ENCODE results near the gene SLC17A2.
A peak's percentile ranks its signal among the peaks of the same experiment; 100 is the strongest.
"Not testable (repeated sequence)": the region's sequence is repeated elsewhere in the genome, so short reads cannot be mapped to it uniquely, and the experiment has no call there.

The SLC17A2 gene

DNA sequence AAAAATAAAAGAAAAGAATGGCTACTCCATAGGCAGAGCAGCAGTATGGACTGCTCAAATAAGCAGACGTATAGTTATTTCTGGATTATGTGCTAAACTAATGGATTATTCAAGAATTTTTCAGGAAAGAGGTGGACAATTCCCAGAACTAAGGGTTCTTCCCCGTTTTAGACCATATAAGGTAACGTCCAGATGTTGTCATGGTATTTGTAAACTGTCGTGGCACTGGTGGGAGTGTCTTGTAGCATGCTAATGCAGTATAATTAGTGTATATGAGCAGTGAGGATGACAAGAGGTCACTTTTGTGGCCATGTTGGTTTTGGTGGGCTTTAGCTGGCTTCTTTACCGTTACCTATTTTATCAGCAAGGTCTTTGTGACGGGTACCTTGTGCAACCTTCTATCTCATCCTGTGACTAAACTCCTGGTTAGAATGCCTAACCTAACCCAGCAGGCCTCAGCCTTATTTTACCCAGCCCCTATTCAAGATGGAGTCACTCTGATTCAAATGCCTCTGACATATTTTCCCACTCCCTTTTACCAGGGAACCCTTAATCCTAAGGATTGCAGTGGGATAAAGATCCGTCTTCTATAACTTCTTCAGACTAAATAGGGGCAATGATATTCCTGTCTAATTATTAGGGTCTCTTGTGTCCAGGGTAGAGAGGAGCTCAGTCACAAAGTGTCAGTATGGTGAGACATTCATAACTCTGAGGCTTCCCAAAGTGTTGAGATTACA, 21.0 kb upstream of the SLC17A2 start:
- no peak for DNase-seq

- no peak for DNase-seq
Measured at GRCh38 chr6:25950297-25950696, 19.8 kb upstream of the SLC17A2 start.

DNA sequence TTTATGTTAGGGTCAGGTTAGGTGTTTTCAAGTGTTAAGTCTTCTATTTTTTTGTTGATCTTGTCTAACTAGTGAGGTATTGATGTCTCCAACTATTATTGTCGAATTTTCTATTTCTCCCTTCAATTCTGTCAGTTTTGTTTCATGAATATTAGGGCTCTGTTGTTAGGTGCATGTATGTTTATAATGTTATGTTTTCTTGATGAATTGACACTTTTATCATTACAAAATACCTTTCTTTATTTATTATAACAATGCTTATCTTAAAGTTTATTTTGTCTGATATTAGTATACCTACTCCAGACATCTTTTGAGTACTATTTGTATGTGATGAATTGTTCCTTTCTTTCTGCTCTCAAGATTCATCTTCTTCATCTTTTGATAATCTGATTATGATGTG, 19.2 kb upstream of the SLC17A2 start:
- no peak for DNase-seq

GRCh38 chr6:25947492-25947891, 17.0 kb upstream of the SLC17A2 start:
- not testable (repeated sequence) for DNase-seq

DNA sequence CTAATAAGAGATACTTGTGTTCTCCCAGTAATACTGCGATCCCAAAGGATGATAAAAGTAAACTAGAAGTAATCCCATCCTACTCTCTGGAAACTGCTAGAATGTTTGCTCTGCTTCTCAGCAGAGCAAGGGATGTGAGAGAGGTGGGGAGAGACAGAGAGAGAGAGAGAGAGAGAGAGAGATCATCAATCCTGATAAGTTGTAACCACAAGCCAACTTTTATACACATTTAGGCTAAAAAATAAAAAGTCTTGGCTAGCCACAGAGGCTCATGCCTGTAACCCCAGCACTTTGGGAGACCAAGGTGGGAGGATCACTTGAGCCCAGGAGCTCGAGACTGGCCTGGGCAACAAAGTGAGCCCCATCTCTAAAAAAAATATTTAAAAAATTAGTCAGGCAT, 16.1 kb upstream of the SLC17A2 start:
- DNase-seq = no peak

DNA sequence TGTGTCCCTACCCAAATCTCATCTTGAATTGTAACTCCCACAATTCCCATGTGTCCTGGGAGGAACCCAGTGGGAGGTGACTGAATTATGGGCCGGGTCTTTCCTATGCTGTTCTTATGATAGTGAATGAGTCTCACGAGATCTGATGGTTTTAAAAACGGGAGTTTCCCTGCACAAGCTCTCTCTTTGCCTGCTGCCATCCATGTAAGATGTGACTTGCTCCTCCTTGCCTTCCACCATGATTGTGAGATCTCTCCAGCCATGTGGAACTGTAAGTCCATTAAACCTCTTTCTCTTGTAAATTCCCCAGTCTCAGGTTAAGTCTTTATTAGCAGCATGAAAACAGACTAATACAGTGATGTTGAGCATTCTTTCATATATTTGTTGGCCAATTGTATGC, 15.2 kb upstream of the SLC17A2 start:
- DNase-seq = not testable (repeated sequence)

- no peak for DNase-seq
Measured at GRCh38 chr6:25944688-25945574, 14.4 kb upstream of the SLC17A2 start.

DNA sequence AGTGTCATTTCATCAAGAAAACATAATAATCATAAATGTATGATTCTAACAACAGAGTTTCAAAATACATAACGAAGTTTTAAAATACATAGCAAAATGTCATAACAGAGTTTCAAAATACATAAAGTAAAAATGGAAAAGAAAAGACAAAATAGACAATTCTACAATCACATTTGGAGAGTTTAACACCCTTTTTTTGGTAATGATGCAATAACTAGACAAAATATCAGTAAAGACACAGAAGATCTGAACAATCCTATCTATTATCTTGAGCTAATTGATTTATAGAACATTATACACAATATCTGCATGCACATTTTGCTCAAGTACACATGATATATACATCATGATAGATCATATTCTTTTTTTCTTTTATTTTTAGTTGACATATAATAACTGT, 13.4 kb upstream of the SLC17A2 start:
- no peak for DNase-seq

DNA sequence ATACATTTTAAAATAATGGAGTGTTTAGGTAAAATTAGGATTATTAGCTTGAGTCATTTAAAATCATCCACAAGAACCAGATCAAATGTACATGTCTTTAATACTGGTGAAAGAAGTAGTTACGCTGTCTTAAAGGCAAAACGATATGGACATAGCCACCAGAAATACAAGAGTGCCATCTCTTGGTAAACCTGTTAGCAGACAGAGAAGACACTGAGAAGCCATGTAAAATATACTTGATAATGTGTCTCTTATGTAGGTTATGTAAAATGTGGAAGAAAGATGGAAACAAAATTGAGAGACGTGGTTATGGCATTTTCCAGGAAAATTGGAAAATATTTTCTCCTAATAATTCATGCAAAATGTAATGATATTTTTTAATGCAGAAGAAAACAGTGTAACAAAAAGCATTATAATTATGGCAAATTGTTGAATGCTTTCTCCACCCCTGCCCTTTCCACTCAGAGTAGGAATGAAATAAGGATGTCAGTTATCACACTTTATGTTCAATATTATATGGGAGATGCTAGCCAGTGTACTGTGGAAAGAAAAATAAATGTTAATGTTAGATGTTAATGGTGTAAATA, 12.2 kb upstream of the SLC17A2 start:
- peak; percentile 29 for DNase-seq

- no peak for DNase-seq
Measured at GRCh38 chr6:25939593-25939992, 9.1 kb upstream of the SLC17A2 start.

- DNase-seq = no peak
Measured at GRCh38 chr6:25935953-25936352, 5.5 kb upstream of the SLC17A2 start.

DNA sequence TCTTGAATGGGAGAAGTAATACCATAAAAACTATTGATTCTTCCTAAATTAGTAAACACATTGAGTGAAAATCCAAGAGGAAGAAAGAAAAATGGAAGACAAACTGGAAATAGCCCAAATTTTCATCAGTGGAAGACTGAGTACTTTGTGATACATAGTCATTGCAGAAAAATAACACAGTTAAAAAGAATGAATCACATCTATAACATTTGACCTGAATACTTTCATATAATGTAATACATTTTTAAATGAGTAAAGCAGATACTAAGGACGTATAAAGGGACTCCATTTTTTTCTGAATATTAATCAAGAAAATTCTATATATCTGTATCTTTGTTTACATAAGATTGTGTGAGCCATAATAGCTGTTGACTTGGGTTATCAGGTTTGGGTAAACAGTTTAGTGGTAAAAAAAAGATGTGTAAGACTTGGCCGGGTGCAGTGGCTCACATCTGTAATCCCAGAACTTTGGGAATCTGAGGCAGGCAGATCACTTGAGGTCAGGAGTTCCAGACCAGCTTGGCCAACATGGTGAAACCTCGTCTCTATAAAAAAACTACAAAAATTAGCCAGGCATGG, 4.3 kb upstream of the SLC17A2 start:
- DNase-seq = no peak

- no peak for DNase-seq
Measured at GRCh38 chr6:25934156-25934555, 3.7 kb upstream of the SLC17A2 start.

- no peak for DNase-seq
Measured at GRCh38 chr6:25931411-25931709, 869 bp upstream of the SLC17A2 start.

DNA sequence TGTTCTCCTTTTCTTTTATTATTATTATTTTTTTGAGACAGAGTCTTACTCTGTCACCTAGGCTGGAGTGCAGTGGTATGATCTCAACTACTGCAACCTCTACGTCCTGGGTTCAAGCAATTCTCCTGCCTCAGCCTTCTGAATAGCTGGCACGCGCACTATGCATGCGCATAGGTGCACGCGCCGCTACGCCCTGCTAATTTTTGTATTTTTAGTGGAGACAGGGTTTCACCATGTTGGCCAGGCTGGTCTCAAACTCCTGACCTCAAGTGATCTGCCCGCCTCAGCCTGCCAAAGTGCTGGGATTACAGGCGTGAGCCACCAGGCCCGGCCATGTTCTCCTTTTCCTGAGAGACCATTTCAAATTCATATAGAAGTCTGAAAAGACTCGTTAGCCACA, 706 bp downstream of the SLC17A2 start:
- DNase-seq = not testable (repeated sequence)

- DNase-seq = no peak
Measured at GRCh38 chr6:25928562-25929324, 1.7 kb downstream of the SLC17A2 start.

GRCh38 chr6:25927756-25928216, 2.7 kb downstream of the SLC17A2 start:
- DNase-seq = no peak

GRCh38 chr6:25927178-25927577, 3.3 kb downstream of the SLC17A2 start:
- no peak for DNase-seq

GRCh38 chr6:25925876-25926275, 4.6 kb downstream of the SLC17A2 start:
- DNase-seq = no peak

GRCh38 chr6:25922301-25922700, 8.2 kb downstream of the SLC17A2 start:
- DNase-seq = no peak

DNA sequence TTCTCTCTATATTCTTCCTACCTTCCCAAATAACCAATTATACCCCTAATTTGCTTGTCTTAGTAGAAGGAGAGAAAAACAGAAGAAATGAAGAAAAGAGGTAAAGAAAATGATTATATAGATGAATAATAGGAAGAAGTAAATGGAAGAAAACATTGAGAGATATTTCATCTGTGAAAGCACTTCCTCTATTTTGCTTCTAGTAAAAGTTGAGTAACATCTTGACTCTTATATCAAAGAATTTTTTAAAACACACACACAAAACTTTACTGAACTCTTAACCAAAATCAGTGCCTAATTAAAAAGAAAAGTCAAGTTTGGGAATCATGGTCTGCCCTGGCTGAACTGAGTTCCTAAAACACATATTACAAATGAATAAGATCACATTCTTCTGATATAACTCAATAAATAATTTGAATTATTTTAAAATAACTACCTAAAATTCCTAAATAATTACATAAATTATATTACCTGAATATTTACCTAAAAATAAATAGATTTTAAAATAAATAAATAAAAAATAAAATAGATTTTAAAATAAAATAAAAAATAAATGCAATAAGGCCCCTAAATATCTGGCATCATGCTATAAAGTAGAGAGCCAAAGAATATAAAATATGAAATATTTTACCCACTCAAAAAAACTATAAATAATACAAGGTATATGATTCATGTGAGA, 8.8 kb downstream of the SLC17A2 start:
- no peak for DNase-seq

- DNase-seq = no peak
Measured at GRCh38 chr6:25919657-25920056, 10.8 kb downstream of the SLC17A2 start.

Data from NCI-H1092 treated with DMSO at 0.1 percent for 48 hours (cell line).